HepG2 (cell line): ENCODE data around the gene RASA4B. TPM values are rescaled to one million over a fixed set of nuclear protein-coding genes. Genes with fewer than 3 reads are reported as not detected.

ENCODE experiments used
- BRF2 ChIP-seq: sonication (generic); formaldehyde crosslinking; IDR thresholded peaks from 2 replicates; pipeline ENCODE4 v1.8.1; 2022; ENCODE audit warnings: mild to moderate bottlenecking, missing genetic modification reagents
- ETV5 ChIP-seq: IDR thresholded peaks from 2 replicates; pipeline ENCODE4 v1.6.1; 2018; ENCODE audit warnings: missing biosample characterization, missing genetic modification reagents, inconsistent platforms, borderline replicate concordance
- FOSL1 ChIP-seq: sonication (generic); formaldehyde crosslinking; IDR thresholded peaks from 2 replicates; pipeline ENCODE4 v1.9.0; 2021; ENCODE audit warnings: missing genetic modification reagents, borderline replicate concordance
- FOXC1 ChIP-seq: sonication (generic); formaldehyde crosslinking; IDR thresholded peaks from 2 replicates; pipeline ENCODE4 v1.8.0; 2022; ENCODE audit warnings: mild to moderate bottlenecking, missing genetic modification reagents, borderline replicate concordance
- GTF3A ChIP-seq: sonication (generic); formaldehyde crosslinking; conservative IDR thresholded peaks from 2 replicates; pipeline ENCODE4 v1.4.0; 2020; ENCODE audit warnings: mild to moderate bottlenecking, missing genetic modification reagents
- KAT8 ChIP-seq: IDR thresholded peaks from 2 replicates; pipeline ENCODE4 v1.6.1; 2016; ENCODE audit warnings: missing genetic modification reagents, missing compliant biosample characterization
- MXD1 ChIP-seq: sonication (generic); formaldehyde crosslinking; IDR thresholded peaks from 2 replicates; pipeline ENCODE4 v1.4.0; 2020; ENCODE audit warnings: mild to moderate bottlenecking, missing genetic modification reagents
- PAF1 ChIP-seq: IDR thresholded peaks from 2 replicates; pipeline ENCODE4 v1.6.1; 2016; ENCODE audit warnings: missing genetic modification reagents, missing compliant biosample characterization
- PTBP1 ChIP-seq: fragments of 200-400 bp; formaldehyde crosslinking; IDR thresholded peaks from 2 replicates; pipeline ENCODE4 v1.6.1; 2018; ENCODE audit warnings: low read length, low read depth; ENCODE audit not compliant: poor library complexity, severe bottlenecking
- RARA ChIP-seq: IDR thresholded peaks from 2 replicates; pipeline ENCODE4 v1.6.1; 2016; ENCODE audit warnings: missing genetic modification reagents, missing compliant biosample characterization
- RBM22 ChIP-seq: fragments of 200-400 bp; formaldehyde crosslinking; optimal IDR thresholded peaks from 2 replicates; pipeline ENCODE3; 2017; ENCODE audit warnings: mild to moderate bottlenecking, low read length, moderate library complexity
- RFXAP ChIP-seq: sonication (generic); formaldehyde crosslinking; IDR thresholded peaks from 2 replicates; pipeline ENCODE4 v1.4.0; 2020; ENCODE audit warnings: missing genetic modification reagents, borderline replicate concordance
- RXRB ChIP-seq: IDR thresholded peaks from 2 replicates; pipeline ENCODE4 v1.6.1; 2016; ENCODE audit warnings: borderline replicate concordance, missing genetic modification reagents, missing compliant biosample characterization
- SETDB1 ChIP-seq: sonication (generic); formaldehyde crosslinking; IDR thresholded peaks from 2 replicates; pipeline ENCODE4 v1.5.1; 2020; ENCODE audit warnings: missing genetic modification reagents, mild to moderate bottlenecking, borderline replicate concordance
- SMARCE1 ChIP-seq: fragments of 450-650 bp; IDR thresholded peaks from 2 replicates; pipeline ENCODE4 v1.6.1; 2017; ENCODE audit warnings: borderline replicate concordance
- TEAD3 ChIP-seq: optimal IDR thresholded peaks from 2 replicates; pipeline ENCODE3; 2016; ENCODE audit warnings: borderline replicate concordance
- U2AF1 ChIP-seq: fragments of 200-400 bp; formaldehyde crosslinking; optimal IDR thresholded peaks from 2 replicates; pipeline ENCODE3; 2017; ENCODE audit warnings: mild to moderate bottlenecking, low read depth, low read length
- ZBTB33 ChIP-seq: sonication (generic); formaldehyde crosslinking; IDR thresholded peaks from 2 replicates; pipeline ENCODE4 v1.4.0; 2020; ENCODE audit warnings: missing genetic modification reagents
- ZFP90 ChIP-seq: sonication (generic); formaldehyde crosslinking; IDR thresholded peaks from 2 replicates; pipeline ENCODE4 v1.8.0; 2022; ENCODE audit warnings: missing genetic modification reagents, mild to moderate bottlenecking, inconsistent platforms, borderline replicate concordance
- ZNF205 ChIP-seq: IDR thresholded peaks from 2 replicates; pipeline ENCODE4 v1.6.1; 2018; ENCODE audit warnings: missing biosample characterization, missing genetic modification reagents
- ZNF235 ChIP-seq: sonication (generic); formaldehyde crosslinking; IDR thresholded peaks from 2 replicates; pipeline ENCODE4 v1.8.1; 2023; ENCODE audit warnings: mild to moderate bottlenecking, missing genetic modification reagents, borderline replicate concordance
- ZNF362 ChIP-seq: sonication (generic); formaldehyde crosslinking; IDR thresholded peaks from 2 replicates; pipeline ENCODE4 v1.4.0; 2020; ENCODE audit warnings: missing genetic modification reagents, mild to moderate bottlenecking, borderline replicate concordance
- ZNF414 ChIP-seq: sonication (generic); formaldehyde crosslinking; IDR thresholded peaks from 2 replicates; pipeline ENCODE4 v1.5.0; 2020; ENCODE audit warnings: missing genetic modification reagents
- ZNF562 ChIP-seq: sonication (generic); formaldehyde crosslinking; IDR thresholded peaks from 2 replicates; pipeline ENCODE4 v1.8.0; 2022; ENCODE audit warnings: missing genetic modification reagents, borderline replicate concordance
- ZNF674 ChIP-seq: sonication (generic); formaldehyde crosslinking; IDR thresholded peaks from 2 replicates; pipeline ENCODE4 v1.5.0; 2020; ENCODE audit warnings: low read depth, mild to moderate bottlenecking, missing genetic modification reagents
- polyA plus RNA-seq, 8 experiments: library from polyadenylated mRNA; depleted of rRNA in 3 of 8; stranded (reverse) in 7 of 8; unstranded in 1 of 8; fragments of >200 nt; fragmentation: Illumina TruSeq in 4 of 8; extraction: Trizol in 4 of 8; gene quantifications; 2 replicates each; pipeline versions ENCODE4 v1.2.1 to v1.2.3, GENCODE V29; 2011 to 2016; ENCODE audit warnings: low read depth in 4 of 8, missing spikeins in 1 of 8, mixed read lengths in 1 of 8; ENCODE audit not compliant: insufficient read depth in 1 of 8
- total RNA-seq, 5 experiments: library from RNA; depleted of rRNA; stranded (reverse); fragments of >200 nt; fragmentation: Illumina TruSeq; extraction: Trizol; gene quantifications; 2 replicates each; pipeline ENCODE4 v1.2.3, GENCODE V29; 2016; ENCODE audit warnings: low read depth in 1 of 5

Gene RASA4B
- total and polyA plus RNA-seq, 2 of the 13 experiments (the other 11 are each of a cell fraction or from before 2014, with no cell fraction given): 0.82 to 1.3 TPM

GRCh38 chr7:102439963-102440795 lies 77.4 kb downstream of the RASA4B start (continued):
- TF ChIP-seq RBM22 (no peak), RXRB (CRISPR knock-in tag) (peak; percentile 44; the same call in 1 of the 2 replicates), ETV5 (CRISPR knock-in tag) (peak; percentile 27; the same call in 1 of the 2 replicates), RARA (peak; percentile 33; the same call in 1 of the 2 replicates), TEAD3 (peak; percentile 17), FOSL1 (CRISPR knock-in tag) (no peak), ZNF362 (CRISPR knock-in tag) (no peak), ZNF235 (no peak), ZNF562 (CRISPR knock-in tag) (no peak), U2AF1 (no peak), ZNF674 (CRISPR knock-in tag) (no peak), BRF2 (CRISPR knock-in tag) (no peak), ZBTB33 (peak; percentile 45; the same call in 1 of the 2 replicates), PTBP1 (no peak), MXD1 (no peak), GTF3A (CRISPR knock-in tag) (no peak), ZNF414 (no peak), KAT8 (0 out of 2 replicates have a peak, but pooled peaks have one; percentile 21), ZNF205 (no peak), RFXAP (CRISPR knock-in tag) (no peak), SMARCE1 (no peak), FOXC1 (CRISPR knock-in tag) (no peak), PAF1 (CRISPR knock-in tag) (no peak), ZFP90 (no peak), SETDB1 (CRISPR knock-in tag) (no peak)
